Left lung (tissue), 10 donors: Measurements from ENCODE around the gene ZNF101. TPM values are rescaled to one million over a fixed set of nuclear protein-coding genes. Genes with fewer than 3 reads are reported as not detected.
"Not testable (repeated sequence)": the region's sequence is repeated elsewhere in the genome, so short reads cannot be mapped to it uniquely, and the experiment has no call there.

ENCODE experiments used
- ATAC-seq: fragments of 200-7000 bp; cut with Tn5 transposase; one replicate; pipeline ENCODE4 v1.9.1; 2020; ENCODE audit warnings: moderate library complexity
- DNase-seq, 4 donors: peaks; one replicate each; pipeline ENCODE4 v3.0.0-alpha.2; 2013 to 2020
- H3K27ac ChIP-seq, 2 donors: fragments of 200-600 bp; sonication (generic) in 1 of 2; one replicate each; pipeline versions ENCODE4 v1.5.0 to v1.8.0; 2020 to 2021
- H3K27me3 ChIP-seq, 2 donors: fragments of 200-600 bp; sonication (generic) in 1 of 2; one replicate each; pipeline versions ENCODE4 v1.5.0 to v1.8.0; 2020 to 2021
- H3K36me3 ChIP-seq, 2 donors: fragments of 200-600 bp; sonication (generic) in 1 of 2; one replicate each; pipeline versions ENCODE4 v1.5.0 to v1.8.0; 2020 to 2021
- H3K4me1 ChIP-seq, 2 donors: fragments of 200-600 bp; one replicate each; pipeline ENCODE4 v1.8.0; 2021
- H3K4me3 ChIP-seq, 2 donors: fragments of 200-600 bp; sonication (generic) in 1 of 2; one replicate each; pipeline versions ENCODE4 v1.5.0 to v1.8.0; 2020 to 2021; ENCODE audit warnings: mild to moderate bottlenecking in 1 of 2
- H3K9me3 ChIP-seq, 2 donors: fragments of 200-600 bp; sonication (generic) in 1 of 2; one replicate each; pipeline versions ENCODE4 v1.5.0 to v1.8.0; 2020 to 2021
- intact Hi-C, 2 donors: fragments of 100-400 bp; cut with DNase I; formaldehyde crosslinking; loops; one replicate each; pipeline versions ENCODE4 v1.11.2 to v1.14.2; 2022
- polyA plus RNA-seq, 6 donors: library from polyadenylated mRNA; unstranded; fragments of 120-200 nt; gene quantifications; one replicate each; pipeline ENCODE4 v1.2.1, GENCODE V29; 2013; ENCODE audit not compliant: insufficient read length in 6 of 6
- total RNA-seq, 2 donors: library from RNA; stranded (reverse); fragmentation: NEBNext Ultra II Directional; extraction: Animal tissue kit (Norgen Biotek cat#: 25700); gene quantifications; one replicate each; pipeline ENCODE4 v1.2.1, GENCODE V29; 2021
- TF ChIP-seq, protein P1 (sequence below), 2 donors: fragments of 200-600 bp; sonication (generic) in 1 of 2; IDR thresholded peaks; one replicate each; pipeline versions ENCODE4 v1.5.0 to v1.8.0; 2021; ENCODE audit warnings: antibody characterized with exemption in 2 of 2
- donor health status: DM: no; HTN: yes; CAD: no.
- donor health status: DM: no; HTN: no; CAD: no.

The ZNF101 gene
- total and polyA plus RNA-seq, 8 donors, result 9.7 to 17.5 (median 13.5) TPM

GRCh38 chr19:19661141-19661674 lies 7.4 kb upstream of the ZNF101 start:
- Histone ChIP-seq H3K9me3 (no peaks in the 10 kb centered on the region), H3K27me3 (no peaks in the 10 kb centered on the region), H3K4me3 (peak overlapping the region in 1 of 2 donors; percentile 96), H3K4me1 (peaks cover 12 to 29% of the 10 kb centered on the region in 2 donors), H3K36me3 (peaks cover 0 to 38% of the 10 kb centered on the region in 2 donors), H3K27ac (peak overlapping the region in 1 of 2 donors; percentile 45)
- intact Hi-C loops, result no loop called here
- DNase-seq (peak in 1 of 4 donors; percentile 59), ATAC-seq (no peak)
- TF ChIP-seq, protein P1, sequence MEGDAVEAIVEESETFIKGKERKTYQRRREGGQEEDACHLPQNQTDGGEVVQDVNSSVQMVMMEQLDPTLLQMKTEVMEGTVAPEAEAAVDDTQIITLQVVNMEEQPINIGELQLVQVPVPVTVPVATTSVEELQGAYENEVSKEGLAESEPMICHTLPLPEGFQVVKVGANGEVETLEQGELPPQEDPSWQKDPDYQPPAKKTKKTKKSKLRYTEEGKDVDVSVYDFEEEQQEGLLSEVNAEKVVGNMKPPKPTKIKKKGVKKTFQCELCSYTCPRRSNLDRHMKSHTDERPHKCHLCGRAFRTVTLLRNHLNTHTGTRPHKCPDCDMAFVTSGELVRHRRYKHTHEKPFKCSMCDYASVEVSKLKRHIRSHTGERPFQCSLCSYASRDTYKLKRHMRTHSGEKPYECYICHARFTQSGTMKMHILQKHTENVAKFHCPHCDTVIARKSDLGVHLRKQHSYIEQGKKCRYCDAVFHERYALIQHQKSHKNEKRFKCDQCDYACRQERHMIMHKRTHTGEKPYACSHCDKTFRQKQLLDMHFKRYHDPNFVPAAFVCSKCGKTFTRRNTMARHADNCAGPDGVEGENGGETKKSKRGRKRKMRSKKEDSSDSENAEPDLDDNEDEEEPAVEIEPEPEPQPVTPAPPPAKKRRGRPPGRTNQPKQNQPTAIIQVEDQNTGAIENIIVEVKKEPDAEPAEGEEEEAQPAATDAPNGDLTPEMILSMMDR (IDR thresholded peaks at IDR 0.05), result no peak

GRCh38 chr19:19661675-19662251 lies 6.9 kb upstream of the ZNF101 start:
- TF ChIP-seq, protein P1 (IDR thresholded peaks at IDR 0.05), result no peak
- ATAC-seq (no peak), DNase-seq (peak in 1 of 4 donors; percentile 66)
- peaks cover 0 to 32% of the 10 kb centered on the region in 2 donors for H3K36me3 ChIP-seq
- no peaks in the 10 kb centered on the region for H3K27me3 ChIP-seq
- H3K4me3 ChIP-seq, result peak overlapping the region in 1 of 2 donors; percentile 96
- H3K27ac ChIP-seq, result peak overlapping the region in 1 of 2 donors; percentile 45
- no peaks in the 10 kb centered on the region for H3K9me3 ChIP-seq
- intact Hi-C loops, result no loop called here
- H3K4me1 ChIP-seq, result peaks cover 12 to 29% of the 10 kb centered on the region in 2 donors

DNA sequence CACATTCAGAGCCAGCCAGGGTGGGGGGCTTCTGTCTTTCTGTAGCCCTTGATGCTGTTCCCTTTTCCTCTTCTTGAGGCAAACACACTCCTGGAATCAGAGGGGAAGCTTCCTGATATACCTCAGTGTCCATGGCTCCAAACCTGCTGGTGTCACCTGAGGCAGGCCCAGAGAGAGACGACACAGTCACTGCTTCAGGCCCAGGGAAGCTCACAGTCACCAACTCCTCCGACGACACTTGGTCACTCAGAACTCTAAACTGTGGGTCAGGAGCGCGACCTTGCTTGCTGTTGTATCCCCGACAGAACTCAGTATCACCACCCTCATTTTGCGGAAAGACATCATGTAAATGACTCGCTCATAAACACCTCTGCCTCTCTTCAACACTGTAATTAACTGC lies 6.3 kb upstream of the ZNF101 start:
- Histone ChIP-seq H3K27ac (peak overlapping the region in 1 of 2 donors; percentile 45), H3K27me3 (no peaks in the 10 kb centered on the region), H3K9me3 (no peaks in the 10 kb centered on the region), H3K4me1 (peaks cover 12 to 31% of the 10 kb centered on the region in 2 donors), H3K36me3 (peaks cover 0 to 27% of the 10 kb centered on the region in 2 donors), H3K4me3 (peak overlapping the region; percentile 95 to 96)
- TF ChIP-seq, protein P1 (IDR thresholded peaks at IDR 0.05), result no peak
- no peak for ATAC-seq
- intact Hi-C loops, result no loop called here
- DNase-seq, result peak in 1 of 4 donors; percentile 8

DNA sequence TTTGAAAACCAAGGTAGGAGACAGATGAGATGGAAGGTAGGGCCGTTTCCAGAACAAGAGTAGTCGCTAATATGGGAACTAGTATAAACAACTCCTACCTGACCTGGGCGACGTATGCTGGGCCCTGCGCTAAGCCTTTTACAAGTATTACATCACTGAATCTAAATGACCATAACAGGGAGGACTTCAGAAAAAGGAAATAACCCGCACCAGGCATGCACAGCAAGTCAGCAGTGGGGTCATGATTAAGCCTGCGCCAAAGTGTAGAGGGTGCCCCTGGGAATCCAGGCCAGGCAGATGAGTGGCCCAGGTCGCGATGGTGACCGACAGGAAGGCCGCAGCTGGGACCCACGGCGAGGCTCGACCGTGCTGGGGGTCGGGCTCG lies 5.8 kb upstream of the ZNF101 start:
- Histone ChIP-seq H3K27ac (peak overlapping the region; percentile 88 to 97), H3K36me3 (peaks cover 0 to 21% of the 10 kb centered on the region in 2 donors), H3K4me1 (peaks cover 12 to 36% of the 10 kb centered on the region in 2 donors), H3K9me3 (no peaks in the 10 kb centered on the region), H3K27me3 (no peaks in the 10 kb centered on the region), H3K4me3 (peak overlapping the region; percentile 95 to 96)
- TF ChIP-seq, protein P1 (IDR thresholded peaks at IDR 0.05), result no peak
- ATAC-seq, result no peak
- DNase-seq, result no peak
- intact Hi-C loops, result no loop called here

DNA sequence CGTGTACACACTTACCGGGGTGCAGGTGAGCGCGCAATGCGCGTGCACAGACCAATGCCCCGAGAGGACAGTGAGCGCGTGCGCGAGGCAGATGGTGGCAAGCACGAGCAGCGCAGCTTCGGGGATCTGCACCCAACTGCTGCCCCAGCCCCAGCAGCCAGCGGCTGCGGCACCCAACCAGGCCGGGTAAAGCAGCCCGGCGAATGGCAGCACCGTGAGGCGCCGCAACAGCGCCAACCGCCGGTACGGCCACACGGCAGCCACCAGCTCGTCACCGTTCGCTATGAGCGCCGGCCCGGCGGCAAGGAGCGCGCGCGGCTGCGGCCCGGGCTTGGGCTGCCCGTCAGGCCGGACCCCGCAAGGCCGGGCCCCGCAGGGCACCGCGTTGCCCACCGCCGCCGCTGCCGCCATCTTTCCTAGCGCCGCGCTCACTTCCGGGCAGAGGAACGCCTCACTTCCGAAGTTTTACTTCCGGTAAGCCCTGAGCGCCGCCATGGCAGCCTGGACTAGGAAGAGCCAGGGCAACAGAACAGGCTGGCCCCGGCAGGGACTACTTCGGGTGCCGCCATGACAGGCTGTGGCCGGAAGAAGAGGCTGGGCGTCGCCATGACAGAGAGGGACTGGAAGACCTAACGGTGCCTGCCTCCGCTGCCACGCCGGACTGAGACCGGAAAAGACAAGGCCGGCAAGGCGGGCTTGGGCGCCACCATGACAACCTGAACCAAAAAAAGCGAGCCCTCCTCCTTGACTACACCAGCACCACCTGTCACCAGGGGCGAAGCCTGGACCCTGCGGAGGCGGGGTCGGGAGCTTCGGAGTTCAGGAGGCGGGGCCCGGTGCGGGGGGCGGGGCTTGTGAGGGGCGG lies 5.2 kb upstream of the ZNF101 start, which contains the start of gene ATP13A1:
TSS of gene ATP13A1 (minus strand) at position 421 of the 865 bp plus-strand sequence. CDS start at position 411, 10 bp downstream.
- Histone ChIP-seq H3K36me3 (peaks cover 0 to 15% of the 10 kb centered on the region in 2 donors), H3K4me1 (peaks cover 12 to 41% of the 10 kb centered on the region in 2 donors), H3K4me3 (peak within 1 kb of the TSS; percentile 95 to 96), H3K27ac (peak within 1 kb of the TSS; percentile 88 to 97), H3K27me3 (no peaks in the 10 kb centered on the region), H3K9me3 (no peaks in the 10 kb centered on the region)
- DNase-seq, result peak; percentile 97 to 99 (median 98)
- intact Hi-C loops, result no loop called here
- peak; percentile 94 for ATAC-seq
- TF ChIP-seq, protein P1 (IDR thresholded peaks at IDR 0.05), result peak in 1 of 2 donors; percentile 15

GRCh38 chr19:19665420-19665948 lies 3.2 kb upstream of the ZNF101 start:
- intact Hi-C loops, H3K27me3 ChIP-seq, ATAC-seq, H3K4me3 ChIP-seq, H3K27ac ChIP-seq, DNase-seq, H3K36me3 ChIP-seq, H3K9me3 ChIP-seq: not testable (repeated sequence)
- H3K4me1 ChIP-seq, result peaks cover 22 to 55% of the 10 kb centered on the region in 2 donors
